ENCODE measurements around the gene TMEM45B.
"Not testable (repeated sequence)": the region's sequence is repeated elsewhere in the genome, so short reads cannot be mapped to it uniquely, and the experiment has no call there.

The TMEM45B gene

DNA sequence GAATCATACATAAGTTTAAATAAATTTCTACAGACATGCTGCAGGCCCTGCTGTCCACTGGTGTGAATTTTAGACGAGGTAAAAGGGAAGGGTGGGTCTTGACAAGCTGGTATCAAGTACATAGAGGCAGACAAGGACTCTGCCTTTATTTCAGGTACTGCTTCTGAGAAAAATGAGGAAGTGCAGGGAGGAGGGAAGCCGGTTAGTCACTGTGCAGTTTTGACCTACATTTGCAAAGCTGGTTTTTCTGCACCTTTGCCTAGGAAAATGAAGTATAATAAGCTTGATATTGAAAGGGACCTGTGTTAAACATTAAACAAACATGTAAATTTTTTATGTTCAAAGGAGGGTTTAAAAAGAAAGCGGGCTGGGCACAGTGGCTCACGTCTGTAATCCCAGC is 24.6 kb downstream of the TMEM45B start:
- peak; percentile 99 for TF ChIP-seq SPI1 (IDR thresholded peaks at IDR 0.05; ENCODE audit: borderline replicate concordance, low read depth)
- TF ChIP-seq, protein P1, sequence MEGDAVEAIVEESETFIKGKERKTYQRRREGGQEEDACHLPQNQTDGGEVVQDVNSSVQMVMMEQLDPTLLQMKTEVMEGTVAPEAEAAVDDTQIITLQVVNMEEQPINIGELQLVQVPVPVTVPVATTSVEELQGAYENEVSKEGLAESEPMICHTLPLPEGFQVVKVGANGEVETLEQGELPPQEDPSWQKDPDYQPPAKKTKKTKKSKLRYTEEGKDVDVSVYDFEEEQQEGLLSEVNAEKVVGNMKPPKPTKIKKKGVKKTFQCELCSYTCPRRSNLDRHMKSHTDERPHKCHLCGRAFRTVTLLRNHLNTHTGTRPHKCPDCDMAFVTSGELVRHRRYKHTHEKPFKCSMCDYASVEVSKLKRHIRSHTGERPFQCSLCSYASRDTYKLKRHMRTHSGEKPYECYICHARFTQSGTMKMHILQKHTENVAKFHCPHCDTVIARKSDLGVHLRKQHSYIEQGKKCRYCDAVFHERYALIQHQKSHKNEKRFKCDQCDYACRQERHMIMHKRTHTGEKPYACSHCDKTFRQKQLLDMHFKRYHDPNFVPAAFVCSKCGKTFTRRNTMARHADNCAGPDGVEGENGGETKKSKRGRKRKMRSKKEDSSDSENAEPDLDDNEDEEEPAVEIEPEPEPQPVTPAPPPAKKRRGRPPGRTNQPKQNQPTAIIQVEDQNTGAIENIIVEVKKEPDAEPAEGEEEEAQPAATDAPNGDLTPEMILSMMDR (IDR thresholded peaks at IDR 0.05; ENCODE audit: insufficient read depth, low read length) = no peak
- DNase-seq (ENCODE audit: low read depth in 1 of 2, low spot score in 1 of 2) = peak in 1 of 2 experiments; percentile 57
- no peak overlapping the region for H3K27ac ChIP-seq (replicated peaks)
- H3K4me3 ChIP-seq (replicated peaks; ENCODE audit: insufficient read depth, low read length) = no peak overlapping the region
- H3K27me3 ChIP-seq (ENCODE audit: insufficient read depth, poor library complexity, severe bottlenecking) = no peaks in the 10 kb centered on the region

DNA sequence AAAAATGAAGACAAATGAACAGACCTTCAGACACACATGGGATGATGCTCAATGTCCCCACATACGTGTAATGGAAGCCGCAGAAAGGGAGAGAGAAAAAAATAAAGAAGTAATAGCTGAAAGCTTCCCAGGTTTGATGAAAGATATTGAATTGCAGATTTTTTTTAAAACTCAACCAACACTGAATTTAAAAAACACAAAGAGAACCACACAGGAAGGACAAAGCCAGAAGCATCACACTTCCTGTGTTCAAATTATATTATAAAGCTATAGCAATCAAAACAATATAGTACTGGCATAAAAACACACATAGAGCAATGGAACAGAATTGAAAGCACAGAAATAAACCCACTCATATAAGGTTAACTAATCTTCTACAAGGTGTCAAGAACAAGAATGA is 26.5 kb downstream of the TMEM45B start:
- Histone ChIP-seq H3K27me3 (ENCODE audit: insufficient read depth, poor library complexity, severe bottlenecking) (no peaks in the 10 kb centered on the region), H3K4me3 (replicated peaks; ENCODE audit: insufficient read depth, low read length) (no peak overlapping the region), H3K27ac (replicated peaks) (no peak overlapping the region)
- TF ChIP-seq, protein P2, sequence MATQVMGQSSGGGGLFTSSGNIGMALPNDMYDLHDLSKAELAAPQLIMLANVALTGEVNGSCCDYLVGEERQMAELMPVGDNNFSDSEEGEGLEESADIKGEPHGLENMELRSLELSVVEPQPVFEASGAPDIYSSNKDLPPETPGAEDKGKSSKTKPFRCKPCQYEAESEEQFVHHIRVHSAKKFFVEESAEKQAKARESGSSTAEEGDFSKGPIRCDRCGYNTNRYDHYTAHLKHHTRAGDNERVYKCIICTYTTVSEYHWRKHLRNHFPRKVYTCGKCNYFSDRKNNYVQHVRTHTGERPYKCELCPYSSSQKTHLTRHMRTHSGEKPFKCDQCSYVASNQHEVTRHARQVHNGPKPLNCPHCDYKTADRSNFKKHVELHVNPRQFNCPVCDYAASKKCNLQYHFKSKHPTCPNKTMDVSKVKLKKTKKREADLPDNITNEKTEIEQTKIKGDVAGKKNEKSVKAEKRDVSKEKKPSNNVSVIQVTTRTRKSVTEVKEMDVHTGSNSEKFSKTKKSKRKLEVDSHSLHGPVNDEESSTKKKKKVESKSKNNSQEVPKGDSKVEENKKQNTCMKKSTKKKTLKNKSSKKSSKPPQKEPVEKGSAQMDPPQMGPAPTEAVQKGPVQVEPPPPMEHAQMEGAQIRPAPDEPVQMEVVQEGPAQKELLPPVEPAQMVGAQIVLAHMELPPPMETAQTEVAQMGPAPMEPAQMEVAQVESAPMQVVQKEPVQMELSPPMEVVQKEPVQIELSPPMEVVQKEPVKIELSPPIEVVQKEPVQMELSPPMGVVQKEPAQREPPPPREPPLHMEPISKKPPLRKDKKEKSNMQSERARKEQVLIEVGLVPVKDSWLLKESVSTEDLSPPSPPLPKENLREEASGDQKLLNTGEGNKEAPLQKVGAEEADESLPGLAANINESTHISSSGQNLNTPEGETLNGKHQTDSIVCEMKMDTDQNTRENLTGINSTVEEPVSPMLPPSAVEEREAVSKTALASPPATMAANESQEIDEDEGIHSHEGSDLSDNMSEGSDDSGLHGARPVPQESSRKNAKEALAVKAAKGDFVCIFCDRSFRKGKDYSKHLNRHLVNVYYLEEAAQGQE (IDR thresholded peaks at IDR 0.05; ENCODE audit: insufficient replicate concordance, low read depth) = no peak
- TF ChIP-seq, protein P1 (IDR thresholded peaks at IDR 0.05; ENCODE audit: insufficient read depth, low read length) = no peak
- TF ChIP-seq POLR2AphosphoS5 (IDR thresholded peaks at IDR 0.05; ENCODE audit: low read depth) (no peak), SPI1 (IDR thresholded peaks at IDR 0.05; ENCODE audit: borderline replicate concordance, low read depth) (no peak), GABPA (IDR thresholded peaks at IDR 0.05; ENCODE audit: low read depth) (no peak)
- DNase-seq (ENCODE audit: low read depth in 1 of 2, low spot score in 1 of 2) = no peak

DNA sequence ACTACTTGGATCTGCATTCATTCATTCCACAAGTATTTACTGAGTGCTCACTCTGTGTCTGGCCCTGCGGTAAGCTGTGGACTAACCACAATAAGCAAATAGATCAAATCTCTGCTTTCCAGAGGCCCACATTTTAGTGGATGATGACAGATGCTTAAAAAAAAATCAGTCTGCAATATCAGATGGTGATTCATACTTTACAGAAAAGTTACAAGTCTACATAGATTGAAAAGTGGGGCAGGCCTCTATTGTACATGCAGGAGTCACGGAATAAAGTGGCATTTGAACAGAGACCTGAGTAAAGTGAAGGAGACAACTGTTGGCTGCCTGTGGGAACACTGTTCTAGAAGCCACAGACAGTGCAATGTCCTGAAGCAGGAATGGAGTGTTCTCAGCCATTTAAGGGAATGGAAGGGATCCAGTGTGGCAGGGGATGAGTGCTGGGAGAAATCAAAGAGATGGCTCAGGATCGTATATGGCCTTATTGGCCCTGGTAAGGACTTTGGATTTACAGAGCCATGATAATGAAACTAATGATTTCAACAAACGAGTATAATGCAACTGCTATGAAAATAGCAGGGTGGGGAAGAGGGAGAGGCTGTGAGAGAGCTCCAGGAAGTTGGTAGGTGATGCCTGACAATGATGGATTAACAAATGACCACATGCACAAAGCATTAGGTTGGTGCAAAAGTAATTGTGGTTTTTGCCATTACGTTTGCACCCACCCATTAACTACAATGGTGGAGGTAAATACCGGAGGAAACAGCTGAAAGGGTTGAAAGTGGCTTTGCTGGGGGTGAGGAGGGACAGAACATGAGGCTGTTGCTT is 31.1 kb downstream of the TMEM45B start:
- H3K27me3 ChIP-seq (ENCODE audit: insufficient read depth, poor library complexity, severe bottlenecking) = no peaks in the 10 kb centered on the region
- DNase-seq (ENCODE audit: low read depth in 1 of 2, low spot score in 1 of 2) = no peak
- TF ChIP-seq POLR2AphosphoS5 (IDR thresholded peaks at IDR 0.05; ENCODE audit: low read depth) = no peak
- no peak for TF ChIP-seq GABPA (IDR thresholded peaks at IDR 0.05; ENCODE audit: low read depth)
- TF ChIP-seq, protein P2 (IDR thresholded peaks at IDR 0.05; ENCODE audit: insufficient replicate concordance, low read depth) = no peak
- TF ChIP-seq, protein P1 (IDR thresholded peaks at IDR 0.05; ENCODE audit: insufficient read depth, low read length) = no peak
- no peak for TF ChIP-seq SPI1 (IDR thresholded peaks at IDR 0.05; ENCODE audit: borderline replicate concordance, low read depth)
- H3K27ac ChIP-seq (replicated peaks) = no peak overlapping the region
- H3K4me3 ChIP-seq (replicated peaks; ENCODE audit: insufficient read depth, low read length) = no peak overlapping the region

DNA sequence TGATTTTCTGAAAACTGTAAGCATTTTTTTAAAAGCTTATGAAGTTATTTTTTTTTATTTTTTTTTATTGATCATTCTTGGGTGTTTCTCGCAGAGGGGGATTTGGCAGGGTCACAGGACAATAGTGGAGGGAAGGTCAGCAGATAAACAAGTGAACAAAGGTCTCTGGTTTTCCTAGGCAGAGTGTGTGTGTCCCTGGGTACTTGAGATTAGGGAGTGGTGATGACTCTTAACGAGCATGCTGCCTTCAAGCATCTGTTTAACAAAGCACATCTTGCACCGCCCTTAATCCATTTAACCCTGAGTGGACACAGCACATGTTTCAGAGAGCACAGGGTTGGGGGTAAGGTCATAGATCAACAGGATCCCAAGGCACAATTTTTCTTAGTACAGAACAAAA is 31.7 kb downstream of the TMEM45B start:
- H3K27ac ChIP-seq (replicated peaks); DNase-seq (ENCODE audit: low read depth in 1 of 2, low spot score in 1 of 2); H3K27me3 ChIP-seq (ENCODE audit: insufficient read depth, poor library complexity, severe bottlenecking); H3K4me3 ChIP-seq (replicated peaks; ENCODE audit: insufficient read depth, low read length): not testable (repeated sequence)

Measured in HL-60 (cell line).